ENCODE results near the gene CREB5. TPM values are rescaled to one million over a fixed set of nuclear protein-coding genes. Genes with fewer than 3 reads are reported as not detected.
A peak's percentile ranks its signal among the peaks of the same experiment; 100 is the strongest.

The CREB5 gene
- total and polyA plus RNA-seq, 9 donors = 16.0 to 46.2 (median 28.5) TPM

- Histone ChIP-seq H3K4me3 (ENCODE audit: low read length) (no peak overlapping the region), H3K36me3 (ENCODE audit: control insufficient read depth, insufficient read depth, low read length) (no peaks in the 10 kb centered on the region), H3K27me3 (ENCODE audit: control insufficient read depth, insufficient read depth, low read length) (no peaks in the 10 kb centered on the region), H3K9me3 (replicated peaks; ENCODE audit: control insufficient read depth, low read depth, low read length) (no peaks in the 10 kb centered on the region), H3K27ac (ENCODE audit: low read length) (no peak overlapping the region), H3K4me1 (ENCODE audit: control insufficient read depth, insufficient read depth, low read length) (peaks cover 11% of the 10 kb centered on the region)
- DNase-seq = no peak
- no CpG with 5 or more reads among the region's 1 CpG for WGBS (ENCODE audit: insufficient coverage)
These were observed 2.1 kb downstream of the CREB5 start for GRCh38 chr7:28414453-28414852.

DNA sequence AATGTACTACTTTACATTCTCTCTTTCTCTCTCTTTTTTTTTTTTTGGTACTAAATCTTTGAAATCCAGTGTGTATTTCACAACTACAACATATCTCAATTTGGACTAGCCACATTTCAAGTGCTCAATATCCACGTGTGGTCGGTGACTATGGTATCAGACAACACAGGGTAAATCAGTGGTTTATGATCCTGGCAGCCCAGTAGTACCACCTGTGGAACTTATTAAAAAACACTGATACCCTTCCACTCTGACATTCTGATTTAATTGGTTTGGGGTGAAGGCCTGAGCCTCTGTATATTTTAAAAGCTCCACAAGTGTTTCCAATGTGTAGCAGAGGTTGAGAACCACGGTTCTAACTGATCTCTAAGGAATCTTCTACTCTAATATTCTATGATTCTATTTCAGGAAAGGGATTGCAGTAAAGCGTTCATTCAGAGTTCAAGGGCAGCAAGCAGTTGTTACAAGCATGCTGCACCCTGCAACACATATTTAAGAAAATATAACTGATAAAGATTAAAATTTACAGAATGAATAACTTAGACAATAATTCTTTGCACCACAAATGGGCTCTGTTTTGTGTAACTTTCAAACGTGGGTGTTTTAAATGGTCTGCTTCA lies 5.1 kb downstream of the CREB5 start:
- Histone ChIP-seq H3K36me3 (ENCODE audit: control insufficient read depth, insufficient read depth, low read length) (no peaks in the 10 kb centered on the region), H3K27ac (ENCODE audit: low read length) (peak overlapping the region; percentile 25)
- peak; percentile 49 for DNase-seq

GRCh38 chr7:28418311-28418710 lies 6.0 kb downstream of the CREB5 start:
- no CpG with 5 or more reads among the region's 2 CpGs for WGBS (ENCODE audit: insufficient coverage)
- H3K27ac ChIP-seq (ENCODE audit: low read length) = no peak overlapping the region

More for the DNA sequence above, 5.1 kb downstream of the CREB5 start:
- H3K4me3 ChIP-seq (ENCODE audit: low read length) = no peak overlapping the region
- WGBS (ENCODE audit: insufficient coverage) = 70% methylated on average over 2 of the region's 5 CpGs
- H3K27me3 ChIP-seq (ENCODE audit: control insufficient read depth, insufficient read depth, low read length) = no peaks in the 10 kb centered on the region
- peaks cover 5% of the 10 kb centered on the region for H3K4me1 ChIP-seq (ENCODE audit: control insufficient read depth, insufficient read depth, low read length)
- no peaks in the 10 kb centered on the region for H3K9me3 ChIP-seq (replicated peaks; ENCODE audit: control insufficient read depth, low read depth, low read length)

GRCh38 chr7:28418966-28419365 lies 6.6 kb downstream of the CREB5 start:
- no peaks in the 10 kb centered on the region for H3K9me3 ChIP-seq (replicated peaks; ENCODE audit: control insufficient read depth, low read depth, low read length)
- no peak overlapping the region for H3K4me3 ChIP-seq (ENCODE audit: low read length)
- peaks cover 5% of the 10 kb centered on the region for H3K4me1 ChIP-seq (ENCODE audit: control insufficient read depth, insufficient read depth, low read length)
- no CpG with 5 or more reads among the region's 1 CpG for WGBS (ENCODE audit: insufficient coverage)
- peak; percentile 37 for DNase-seq
- no peaks in the 10 kb centered on the region for H3K27me3 ChIP-seq (ENCODE audit: control insufficient read depth, insufficient read depth, low read length)
- H3K27ac ChIP-seq (ENCODE audit: low read length) = no peak overlapping the region
- no peaks in the 10 kb centered on the region for H3K36me3 ChIP-seq (ENCODE audit: control insufficient read depth, insufficient read depth, low read length)

More at GRCh38 chr7:28418311-28418710, 6.0 kb downstream of the CREB5 start:
- H3K9me3 ChIP-seq (replicated peaks; ENCODE audit: control insufficient read depth, low read depth, low read length) = no peaks in the 10 kb centered on the region
- H3K27me3 ChIP-seq (ENCODE audit: control insufficient read depth, insufficient read depth, low read length) = no peaks in the 10 kb centered on the region
- DNase-seq = no peak
- H3K4me1 ChIP-seq (ENCODE audit: control insufficient read depth, insufficient read depth, low read length) = peaks cover 5% of the 10 kb centered on the region
- no peak overlapping the region for H3K4me3 ChIP-seq (ENCODE audit: low read length)
- no peaks in the 10 kb centered on the region for H3K36me3 ChIP-seq (ENCODE audit: control insufficient read depth, insufficient read depth, low read length)

DNA sequence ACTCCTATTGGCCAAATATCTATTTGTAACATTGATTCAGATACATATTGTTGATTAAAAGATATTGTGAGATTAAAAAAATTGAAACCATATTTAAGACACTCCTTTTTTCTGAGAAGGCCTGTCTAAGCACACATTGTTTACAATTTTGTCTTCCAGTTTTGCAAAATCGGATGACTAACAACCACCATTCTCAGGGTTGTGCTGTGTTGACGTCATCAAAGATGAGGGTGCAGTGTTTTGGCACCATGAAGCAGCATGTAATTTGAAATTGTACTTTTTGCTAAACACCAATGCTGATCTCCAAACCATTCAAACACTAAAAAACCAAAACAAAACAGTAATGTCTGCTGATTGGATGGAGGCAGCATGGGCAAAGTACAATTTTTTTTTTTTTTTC lies 7.4 kb downstream of the CREB5 start:
- WGBS (ENCODE audit: insufficient coverage) = no CpG with 5 or more reads among the region's 2 CpGs
- DNase-seq = peak; percentile 33
- no peak overlapping the region for H3K4me3 ChIP-seq (ENCODE audit: low read length)
- no peaks in the 10 kb centered on the region for H3K27me3 ChIP-seq (ENCODE audit: control insufficient read depth, insufficient read depth, low read length)
- no peaks in the 10 kb centered on the region for H3K9me3 ChIP-seq (replicated peaks; ENCODE audit: control insufficient read depth, low read depth, low read length)
- peaks cover 5% of the 10 kb centered on the region for H3K4me1 ChIP-seq (ENCODE audit: control insufficient read depth, insufficient read depth, low read length)
- no peak overlapping the region for H3K27ac ChIP-seq (ENCODE audit: low read length)
- H3K36me3 ChIP-seq (ENCODE audit: control insufficient read depth, insufficient read depth, low read length) = no peaks in the 10 kb centered on the region

GRCh38 chr7:28423112-28423511 lies 10.8 kb downstream of the CREB5 start:
- H3K36me3 ChIP-seq (ENCODE audit: control insufficient read depth, insufficient read depth, low read length) = no peaks in the 10 kb centered on the region
- no peak for DNase-seq
- H3K27me3 ChIP-seq (ENCODE audit: control insufficient read depth, insufficient read depth, low read length) = no peaks in the 10 kb centered on the region
- H3K27ac ChIP-seq (ENCODE audit: low read length) = no peak overlapping the region
- no peak overlapping the region for H3K4me3 ChIP-seq (ENCODE audit: low read length)
- no peaks in the 10 kb centered on the region for H3K4me1 ChIP-seq (ENCODE audit: control insufficient read depth, insufficient read depth, low read length)
- no peaks in the 10 kb centered on the region for H3K9me3 ChIP-seq (replicated peaks; ENCODE audit: control insufficient read depth, low read depth, low read length)

DNA sequence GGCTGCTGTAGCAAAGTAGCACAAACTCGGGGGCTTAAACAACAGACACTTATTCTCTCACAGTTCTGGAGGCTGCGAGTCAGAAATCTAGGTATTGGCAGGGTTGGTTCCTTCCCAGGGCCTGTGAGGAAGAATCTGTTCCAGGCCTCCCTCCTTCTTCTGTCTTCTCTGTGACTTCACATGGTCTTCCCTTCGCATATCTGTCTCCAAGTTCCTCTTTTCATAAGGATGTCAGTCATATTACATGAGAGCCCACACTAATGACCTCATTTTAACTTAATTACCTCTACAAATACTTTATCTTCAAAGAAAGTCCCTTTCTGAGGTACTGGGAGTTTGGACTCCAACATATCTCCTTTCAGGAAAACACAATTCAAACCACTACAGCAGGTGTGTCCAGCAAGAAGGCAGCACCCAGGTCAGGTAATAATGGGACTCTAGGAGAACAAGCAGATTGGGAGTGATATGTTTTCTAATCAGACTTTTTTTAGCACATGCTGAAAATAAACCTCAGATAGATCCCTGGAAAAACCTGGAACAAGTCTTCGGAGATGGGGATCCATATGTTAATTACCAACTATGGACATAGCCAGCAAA lies 11.7 kb downstream of the CREB5 start:
- Histone ChIP-seq H3K27ac (ENCODE audit: low read length) (no peak overlapping the region), H3K9me3 (replicated peaks; ENCODE audit: control insufficient read depth, low read depth, low read length) (no peaks in the 10 kb centered on the region), H3K36me3 (ENCODE audit: control insufficient read depth, insufficient read depth, low read length) (no peaks in the 10 kb centered on the region), H3K4me3 (ENCODE audit: low read length) (no peak overlapping the region), H3K4me1 (ENCODE audit: control insufficient read depth, insufficient read depth, low read length) (no peaks in the 10 kb centered on the region), H3K27me3 (ENCODE audit: control insufficient read depth, insufficient read depth, low read length) (no peaks in the 10 kb centered on the region)
- WGBS (ENCODE audit: insufficient coverage) = no CpG with 5 or more reads among the region's 4 CpGs
- DNase-seq = no peak

- 100% methylated on average over 1 of the region's 1 CpG for WGBS (ENCODE audit: insufficient coverage)
- Histone ChIP-seq H3K4me1 (ENCODE audit: control insufficient read depth, insufficient read depth, low read length) (no peaks in the 10 kb centered on the region), H3K27me3 (ENCODE audit: control insufficient read depth, insufficient read depth, low read length) (no peaks in the 10 kb centered on the region), H3K27ac (ENCODE audit: low read length) (no peak overlapping the region), H3K4me3 (ENCODE audit: low read length) (no peak overlapping the region), H3K9me3 (replicated peaks; ENCODE audit: control insufficient read depth, low read depth, low read length) (no peaks in the 10 kb centered on the region), H3K36me3 (ENCODE audit: control insufficient read depth, insufficient read depth, low read length) (no peaks in the 10 kb centered on the region)
- no peak for DNase-seq
These were observed 13.2 kb downstream of the CREB5 start for GRCh38 chr7:28425496-28425895.

GRCh38 chr7:28427236-28427635 lies 14.9 kb downstream of the CREB5 start:
- H3K9me3 ChIP-seq (replicated peaks; ENCODE audit: control insufficient read depth, low read depth, low read length) = no peaks in the 10 kb centered on the region
- DNase-seq = no peak
- H3K27ac ChIP-seq (ENCODE audit: low read length) = no peak overlapping the region
- no peak overlapping the region for H3K4me3 ChIP-seq (ENCODE audit: low read length)
- no peaks in the 10 kb centered on the region for H3K36me3 ChIP-seq (ENCODE audit: control insufficient read depth, insufficient read depth, low read length)
- H3K27me3 ChIP-seq (ENCODE audit: control insufficient read depth, insufficient read depth, low read length) = no peaks in the 10 kb centered on the region
- H3K4me1 ChIP-seq (ENCODE audit: control insufficient read depth, insufficient read depth, low read length) = no peaks in the 10 kb centered on the region
- 40% methylated on average over 2 of the region's 4 CpGs for WGBS (ENCODE audit: insufficient coverage)

DNA sequence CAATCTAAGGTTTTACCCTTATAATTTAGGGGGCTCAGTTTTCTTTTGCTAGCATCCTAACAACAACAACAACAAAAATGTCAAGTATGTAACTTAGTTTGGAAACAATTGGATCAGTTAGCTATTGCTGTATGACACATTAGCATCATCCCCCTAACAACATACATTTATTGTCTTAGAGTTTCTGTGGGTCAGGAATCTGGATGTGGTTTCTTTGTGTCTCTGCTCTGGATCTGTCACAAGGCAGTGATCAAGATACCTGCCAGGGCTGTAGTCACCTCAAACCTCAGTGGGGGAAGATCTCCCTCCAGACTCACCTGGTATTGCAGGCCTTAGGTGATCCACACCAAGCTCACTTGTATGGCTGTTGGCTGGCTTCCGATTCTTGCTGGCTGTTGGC lies 18.3 kb downstream of the CREB5 start:
- no peaks in the 10 kb centered on the region for H3K36me3 ChIP-seq (ENCODE audit: control insufficient read depth, insufficient read depth, low read length)
- DNase-seq = no peak
- H3K4me3 ChIP-seq (ENCODE audit: low read length) = no peak overlapping the region
- no peaks in the 10 kb centered on the region for H3K4me1 ChIP-seq (ENCODE audit: control insufficient read depth, insufficient read depth, low read length)
- H3K9me3 ChIP-seq (replicated peaks; ENCODE audit: control insufficient read depth, low read depth, low read length) = no peaks in the 10 kb centered on the region
- no peak overlapping the region for H3K27ac ChIP-seq (ENCODE audit: low read length)
- no peaks in the 10 kb centered on the region for H3K27me3 ChIP-seq (ENCODE audit: control insufficient read depth, insufficient read depth, low read length)
- no CpG with 5 or more reads among the region's 1 CpG for WGBS (ENCODE audit: insufficient coverage)

GRCh38 chr7:28432105-28432504 lies 19.8 kb downstream of the CREB5 start:
- H3K4me3 ChIP-seq (ENCODE audit: low read length) = no peak overlapping the region
- no peaks in the 10 kb centered on the region for H3K9me3 ChIP-seq (replicated peaks; ENCODE audit: control insufficient read depth, low read depth, low read length)
- DNase-seq = peak; percentile 37
- no peaks in the 10 kb centered on the region for H3K4me1 ChIP-seq (ENCODE audit: control insufficient read depth, insufficient read depth, low read length)
- H3K27me3 ChIP-seq (ENCODE audit: control insufficient read depth, insufficient read depth, low read length) = no peaks in the 10 kb centered on the region
- no peaks in the 10 kb centered on the region for H3K36me3 ChIP-seq (ENCODE audit: control insufficient read depth, insufficient read depth, low read length)
- 51% methylated on average over 7 of the region's 7 CpGs for WGBS (ENCODE audit: insufficient coverage)
- H3K27ac ChIP-seq (ENCODE audit: low read length) = no peak overlapping the region

Measured in muscle of leg (tissue), 11 donors.